ENCODE results near the gene MUC13. TPM values are rescaled to one million over a fixed set of nuclear protein-coding genes. Genes with fewer than 3 reads are reported as not detected.

MUC13 gene
- total and polyA plus RNA-seq, 8 donors: under 0.01 to 16.5 (median 8.7) TPM

DNA sequence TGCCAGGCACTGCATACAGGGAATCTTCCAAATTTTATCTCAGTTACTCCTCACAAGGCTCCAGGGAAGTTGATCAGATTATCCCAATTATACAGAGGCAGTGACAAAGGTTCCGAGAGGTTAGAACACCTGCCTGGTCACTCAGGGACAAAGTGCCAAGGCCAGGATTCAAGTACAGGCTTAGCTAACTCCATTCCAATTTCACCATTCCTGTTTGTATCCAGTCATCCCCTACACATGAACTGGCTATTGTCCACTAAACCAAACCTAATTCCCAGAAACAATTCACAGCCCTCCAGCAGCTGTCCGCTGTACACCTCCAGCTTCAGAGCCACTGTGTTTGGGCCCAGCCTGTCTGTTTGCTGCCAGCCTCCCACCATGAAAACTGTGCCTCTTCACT, 16.0 kb downstream of the MUC13 start:
- WGBS, 5 donors: 92 to 100% (median 97%) methylated on average over 2 of the region's 2 CpGs
- DNase-seq: no peak
- Histone ChIP-seq H3K36me3 (peaks cover 0 to 8% (median 0%) of the 10 kb centered on the region in 4 donors), H3K27ac (no peak overlapping the region), H3K4me3 (no peak overlapping the region), H3K4me1 (no peaks in the 10 kb centered on the region), H3K9me3 (no peaks in the 10 kb centered on the region), H3K27me3 (no peaks in the 10 kb centered on the region)
- TF ChIP-seq POLR2AphosphoS5 (IDR thresholded peaks at IDR 0.05) (no peak), POLR2A (IDR thresholded peaks at IDR 0.05) (no peak), EP300 (IDR thresholded peaks at IDR 0.05) (no peak), CTCF (IDR thresholded peaks at IDR 0.05) (no peak)
- intact Hi-C loops (cut with DNase I; ENCODE audit: low total_unique reads): no loop called here

DNA sequence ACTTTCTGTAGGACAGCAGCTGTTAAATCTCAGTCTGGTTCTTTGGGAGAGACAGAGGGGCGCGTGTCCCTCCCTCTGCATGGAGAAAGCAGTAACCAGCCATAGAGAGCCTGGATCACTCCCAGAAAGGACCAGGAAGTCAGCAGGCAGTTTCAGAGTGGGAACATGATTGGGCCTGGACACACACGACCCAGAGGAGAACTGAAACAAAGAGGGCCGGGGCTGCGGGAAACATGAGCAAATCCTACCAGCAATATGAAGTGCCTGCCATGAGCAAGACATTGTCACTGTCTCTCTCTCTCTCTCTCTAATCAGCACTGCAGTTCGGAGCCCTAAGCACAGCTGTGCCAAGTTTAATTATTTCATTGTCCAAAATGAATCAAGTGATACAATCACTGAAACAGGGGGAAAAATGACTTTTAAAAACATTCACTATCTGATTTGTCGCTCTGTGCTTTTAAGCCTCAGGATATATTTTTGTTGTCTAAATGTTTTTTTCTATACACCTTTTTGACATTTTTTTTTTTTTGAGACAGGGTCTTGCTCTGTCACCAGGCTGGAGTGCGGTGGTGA, 17.6 kb downstream of the MUC13 start:
- no peaks in the 10 kb centered on the region for H3K9me3 ChIP-seq
- no peak overlapping the region for H3K27ac ChIP-seq
- WGBS, 5 donors: 50 to 60% (median 56%) methylated on average over 8 of the region's 8 CpGs
- peak in 1 of 2 donors; percentile 24 for DNase-seq
- H3K36me3 ChIP-seq: peaks cover 0 to 12% (median 0%) of the 10 kb centered on the region in 4 donors
- no peaks in the 10 kb centered on the region for H3K27me3 ChIP-seq
- intact Hi-C loops (cut with DNase I; ENCODE audit: low total_unique reads): no loop called here
- H3K4me1 ChIP-seq: no peaks in the 10 kb centered on the region
- TF ChIP-seq EP300 (IDR thresholded peaks at IDR 0.05): no peak
- no peak for TF ChIP-seq POLR2A (IDR thresholded peaks at IDR 0.05)
- no peak for TF ChIP-seq CTCF (IDR thresholded peaks at IDR 0.05)
- TF ChIP-seq POLR2AphosphoS5 (IDR thresholded peaks at IDR 0.05): no peak
- H3K4me3 ChIP-seq: no peak overlapping the region

- Histone ChIP-seq H3K36me3 (peaks cover 0 to 4% (median 0%) of the 10 kb centered on the region in 4 donors), H3K9me3 (no peaks in the 10 kb centered on the region), H3K4me1 (no peaks in the 10 kb centered on the region), H3K27me3 (no peaks in the 10 kb centered on the region), H3K4me3 (no peak overlapping the region), H3K27ac (no peak overlapping the region)
- intact Hi-C loops (cut with DNase I; ENCODE audit: low total_unique reads): no loop called here
- no peak for TF ChIP-seq EP300 (IDR thresholded peaks at IDR 0.05)
- no peak for TF ChIP-seq POLR2A (IDR thresholded peaks at IDR 0.05)
- no peak for TF ChIP-seq CTCF (IDR thresholded peaks at IDR 0.05)
- TF ChIP-seq POLR2AphosphoS5 (IDR thresholded peaks at IDR 0.05): no peak
- WGBS, 5 donors: 87 to 99% (median 95%) methylated on average over 3 of the region's 3 CpGs
- no peak for DNase-seq
Observed at GRCh38 chr3:124915254-124915653, 19.3 kb downstream of the MUC13 start.

DNA sequence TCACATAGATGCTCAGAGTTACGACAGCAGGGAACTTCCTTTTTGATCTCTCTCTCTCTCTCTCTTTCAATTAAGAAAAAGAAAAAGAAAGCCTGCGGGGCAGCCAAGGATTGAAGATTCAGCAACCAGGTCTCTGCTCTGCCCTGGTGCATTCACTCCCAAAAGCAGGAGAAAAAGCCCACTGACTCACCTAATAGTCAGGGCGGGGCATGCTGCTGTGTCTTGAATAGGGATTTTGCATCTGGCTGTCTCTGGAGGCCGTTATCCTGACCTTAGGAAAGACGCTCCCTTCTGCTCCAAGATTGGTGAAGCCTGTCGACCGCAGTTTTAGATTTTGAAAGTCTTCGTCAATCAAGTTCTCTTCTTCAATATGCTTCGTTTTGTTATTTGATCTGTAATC, 26.6 kb downstream of the MUC13 start:
- H3K27me3 ChIP-seq: no peaks in the 10 kb centered on the region
- TF ChIP-seq EP300 (IDR thresholded peaks at IDR 0.05) (no peak), CTCF (IDR thresholded peaks at IDR 0.05) (no peak), POLR2AphosphoS5 (IDR thresholded peaks at IDR 0.05) (no peak), POLR2A (IDR thresholded peaks at IDR 0.05) (no peak)
- intact Hi-C loops (cut with DNase I; ENCODE audit: low total_unique reads): no loop called here
- no peaks in the 10 kb centered on the region for H3K4me1 ChIP-seq
- H3K9me3 ChIP-seq: no peaks in the 10 kb centered on the region
- no peak for DNase-seq
- peaks cover 0 to 11% (median 2%) of the 10 kb centered on the region in 4 donors for H3K36me3 ChIP-seq
- H3K27ac ChIP-seq: no peak overlapping the region
- 76 to 85% (median 81%) methylated on average over 9 of the region's 9 CpGs for WGBS, 5 donors
- no peak overlapping the region for H3K4me3 ChIP-seq

Measured in stomach (tissue), 9 donors.